K562 treated with DMSO at 1 percent for 4 hours (cell line): ENCODE data around the gene FUT4. TPM values are rescaled to one million over a fixed set of nuclear protein-coding genes. Genes with fewer than 3 reads are reported as not detected.

Experiments
- total RNA-seq: library from RNA; unstranded; fragments of 300-600 nt; gene quantifications from 2 replicates; pipeline ENCODE4 v1.2.3, GENCODE V29; 2022; ENCODE audit not compliant: insufficient read depth

Gene FUT4
- 3.0 and 3.3 TPM in 2 replicates for total RNA-seq

DNA sequence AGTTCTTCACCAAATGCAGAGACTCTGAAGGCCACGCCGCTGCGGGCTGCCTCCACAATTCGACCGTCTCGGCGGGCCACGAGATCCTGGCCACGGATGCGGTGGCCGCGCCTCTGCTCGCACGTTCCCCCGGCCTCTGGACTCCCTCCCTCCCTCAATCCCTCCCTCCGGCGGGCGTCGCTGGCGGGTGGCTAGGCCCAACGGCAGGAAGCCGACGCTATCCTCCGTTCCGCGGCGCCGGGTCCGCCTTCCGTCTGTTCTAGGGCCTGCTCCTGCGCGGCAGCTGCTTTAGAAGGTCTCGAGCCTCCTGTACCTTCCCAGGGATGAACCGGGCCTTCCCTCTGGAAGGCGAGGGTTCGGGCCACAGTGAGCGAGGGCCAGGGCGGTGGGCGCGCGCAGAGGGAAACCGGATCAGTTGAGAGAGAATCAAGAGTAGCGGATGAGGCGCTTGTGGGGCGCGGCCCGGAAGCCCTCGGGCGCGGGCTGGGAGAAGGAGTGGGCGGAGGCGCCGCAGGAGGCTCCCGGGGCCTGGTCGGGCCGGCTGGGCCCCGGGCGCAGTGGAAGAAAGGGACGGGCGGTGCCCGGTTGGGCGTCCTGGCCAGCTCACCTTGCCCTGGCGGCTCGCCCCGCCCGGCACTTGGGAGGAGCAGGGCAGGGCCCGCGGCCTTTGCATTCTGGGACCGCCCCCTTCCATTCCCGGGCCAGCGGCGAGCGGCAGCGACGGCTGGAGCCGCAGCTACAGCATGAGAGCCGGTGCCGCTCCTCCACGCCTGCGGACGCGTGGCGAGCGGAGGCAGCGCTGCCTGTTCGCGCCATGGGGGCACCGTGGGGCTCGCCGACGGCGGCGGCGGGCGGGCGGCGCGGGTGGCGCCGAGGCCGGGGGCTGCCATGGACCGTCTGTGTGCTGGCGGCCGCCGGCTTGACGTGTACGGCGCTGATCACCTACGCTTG is at the start of gene FUT4:
Gene FUT4 (plus strand): TSS at position 227 of the 951 bp plus-strand sequence. CDS start 213 bp downstream, at position 440.

DNA sequence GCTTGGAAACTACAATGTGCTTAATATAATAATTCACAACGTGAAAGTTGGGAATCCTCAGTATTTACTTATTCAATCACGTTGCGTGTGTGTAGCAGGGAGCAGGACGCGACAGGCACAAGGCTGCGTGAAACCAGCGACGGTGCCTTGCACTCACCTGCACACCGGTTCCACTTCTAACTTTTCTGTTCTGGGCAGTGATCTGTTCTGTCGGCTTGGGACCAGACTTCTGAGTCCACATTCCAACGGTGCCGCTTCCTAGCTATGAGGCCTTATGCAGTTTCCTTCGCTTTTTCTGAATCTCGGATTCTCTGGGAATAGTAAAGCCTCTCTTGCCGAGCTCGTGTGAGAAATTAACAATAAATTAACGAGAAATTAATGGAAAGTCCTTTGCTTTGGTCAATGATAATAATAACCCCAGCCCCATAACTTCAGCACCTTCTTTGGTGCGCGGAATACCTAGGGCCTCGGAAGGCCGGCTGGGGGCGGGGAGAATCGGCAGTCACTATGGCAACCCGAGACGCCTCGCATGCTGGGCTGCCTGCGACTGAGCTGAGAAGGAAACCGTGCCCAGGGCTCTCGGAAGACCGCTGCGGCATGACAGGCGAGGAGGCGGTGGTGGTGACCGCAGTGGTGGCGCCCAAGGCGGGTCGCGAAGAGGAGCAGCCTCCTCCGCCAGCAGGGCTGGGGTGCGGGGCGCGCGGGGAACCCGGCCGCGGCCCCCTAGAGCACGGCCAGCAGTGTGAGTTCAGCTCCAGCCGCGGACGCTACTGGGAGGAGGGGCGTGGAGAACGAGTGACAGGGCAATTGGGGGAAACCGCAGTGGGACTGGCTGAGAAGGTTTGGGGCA is 31.6 kb upstream of the FUT4 start, which contains the start of gene C11orf97:
Gene C11orf97 (plus strand): TSS at position 530 of the 850 bp plus-strand sequence. CDS start 68 bp downstream, at position 598.

DNA sequence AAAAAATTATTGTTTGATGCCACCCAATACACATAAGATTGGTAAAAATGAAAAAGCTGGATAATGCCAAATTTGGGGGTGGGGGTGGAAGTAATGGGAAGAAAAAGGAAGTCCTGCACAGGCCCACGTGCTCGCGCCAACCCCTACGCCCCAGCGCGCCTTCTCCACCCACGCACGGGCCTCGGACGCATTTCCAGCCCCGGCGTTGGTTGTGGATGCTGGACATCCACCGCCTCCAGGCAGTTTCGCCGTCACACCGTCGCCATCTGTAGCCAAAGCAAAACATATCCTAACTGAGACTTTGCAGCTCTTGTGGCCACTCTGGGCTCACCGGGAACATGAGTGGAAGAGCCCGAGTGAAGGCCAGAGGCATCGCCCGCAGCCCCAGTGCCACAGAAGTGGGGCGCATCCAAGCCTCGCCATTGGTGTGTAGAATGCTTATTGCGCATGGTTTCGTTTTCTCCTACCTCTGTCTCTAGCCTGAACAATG is 23.5 kb downstream of the FUT4 start, which contains the start of gene PIWIL4:
Gene PIWIL4 (plus strand): TSS at position 188 of the 490 bp plus-strand sequence. CDS start 151 bp downstream, at position 339.

Other genes starting within 250 kb of the FUT4 start
- gene IZUMO1R, start 239.3 kb upstream of the FUT4 start, total RNA-seq: not detected in 2 replicates
- gene GPR83, start 142.5 kb upstream of the FUT4 start, total RNA-seq: 0.44 and 0.69 TPM in 2 replicates
- gene MRE11, start 50.1 kb upstream of the FUT4 start, total RNA-seq: 8.6 and 8.8 TPM in 2 replicates
- 13.4 and 18.1 TPM in 2 replicates for gene ANKRD49, start 49.9 kb upstream of the FUT4 start, total RNA-seq
- gene C11orf97, start 31.5 kb upstream of the FUT4 start, total RNA-seq: not detected in 2 replicates
- 5.7 and 6.3 TPM in 2 replicates for gene PIWIL4, start 23.4 kb downstream of the FUT4 start, total RNA-seq
- gene AMOTL1, start 224.4 kb downstream of the FUT4 start, total RNA-seq: 7.8 and 8.6 TPM in 2 replicates